HG03432 (cell line): ENCODE measurements around the gene YIPF2.
"Not testable (repeated sequence)": the region's sequence is repeated elsewhere in the genome, so short reads cannot be mapped to it uniquely, and the experiment has no call there.

Experiments
- ATAC-seq: cut with Tn5 transposase; IDR thresholded peaks from one replicate; pipeline ENCODE4 v1.9.1; 2021; ENCODE audit warnings: mild to moderate bottlenecking, moderate library complexity; ENCODE audit not compliant: unreplicated experiment

YIPF2 gene

DNA sequence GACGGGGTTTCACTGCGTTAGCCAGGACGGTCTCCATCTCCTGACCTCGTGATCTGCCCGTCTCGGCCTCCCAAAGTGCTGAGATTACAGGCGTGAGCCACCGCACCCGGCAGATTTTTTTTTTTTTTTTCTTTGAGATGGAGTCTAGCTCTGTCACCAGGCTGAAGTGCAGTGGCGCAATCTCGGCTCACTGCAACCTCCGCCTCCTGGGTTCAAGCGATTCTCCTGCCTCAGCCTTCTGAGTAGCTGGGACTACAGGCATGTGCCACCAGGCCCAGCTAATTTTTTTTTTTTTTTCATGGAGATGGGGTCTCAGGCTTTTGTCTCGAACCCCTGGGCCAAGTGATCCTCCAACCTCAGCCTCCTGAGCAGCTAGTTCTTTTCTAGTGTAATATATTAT is 13.2 kb upstream of the YIPF2 start:
- not testable (repeated sequence) for ATAC-seq

DNA sequence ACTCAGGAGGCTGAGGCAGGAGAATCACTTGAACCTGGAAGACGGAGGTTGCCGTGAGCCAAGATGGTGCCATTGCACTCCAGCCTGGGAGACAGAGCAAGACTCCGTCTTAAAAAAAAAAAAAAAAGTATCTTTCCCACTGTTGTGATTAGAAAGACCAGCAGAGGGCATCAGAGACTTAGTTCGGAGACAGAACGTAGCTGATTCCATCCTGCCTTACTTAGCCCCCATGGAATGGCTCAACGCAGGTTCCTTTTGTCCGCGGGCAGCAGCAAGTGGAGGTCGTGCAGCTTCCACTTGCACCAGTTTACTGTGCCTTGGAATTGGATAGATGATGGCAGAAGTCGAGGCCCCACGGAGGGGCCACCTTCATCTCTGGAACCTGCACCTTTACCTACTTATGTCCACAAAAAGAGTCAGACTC is 8.2 kb upstream of the YIPF2 start:
- ATAC-seq: no peak

DNA sequence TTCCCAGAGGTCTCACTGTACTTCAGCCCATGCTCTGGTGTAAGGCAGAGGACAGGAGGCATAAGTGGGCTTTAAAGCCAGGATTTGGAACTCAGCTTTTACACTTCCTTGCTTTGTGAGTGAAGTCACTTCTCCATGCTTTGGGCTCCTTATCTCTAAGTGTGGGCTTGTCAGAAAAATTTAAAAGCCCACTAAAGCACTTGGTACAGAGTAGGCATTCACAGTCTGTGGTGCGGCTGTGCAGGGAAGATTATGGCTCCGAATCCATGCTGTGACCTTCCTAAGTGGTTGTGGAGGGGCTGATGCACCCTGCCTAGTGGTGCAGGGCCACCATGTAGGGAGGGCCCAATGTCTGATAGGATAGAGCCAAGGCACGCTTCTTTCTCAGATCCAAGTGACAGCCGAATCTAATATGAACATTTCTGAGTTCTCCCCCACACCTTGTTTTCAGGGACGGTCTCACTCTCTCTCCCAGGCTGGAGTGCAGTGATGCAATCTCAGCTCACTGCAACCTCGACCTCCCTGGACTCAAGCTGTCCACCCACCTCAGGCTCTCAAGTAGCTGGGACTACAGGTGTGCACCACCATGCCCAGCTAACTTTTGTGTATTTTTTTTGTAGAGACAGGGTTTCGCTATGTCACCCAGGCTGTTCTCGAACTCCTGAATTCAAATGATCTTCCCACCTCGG is 7.1 kb upstream of the YIPF2 start:
- no peak for ATAC-seq

DNA sequence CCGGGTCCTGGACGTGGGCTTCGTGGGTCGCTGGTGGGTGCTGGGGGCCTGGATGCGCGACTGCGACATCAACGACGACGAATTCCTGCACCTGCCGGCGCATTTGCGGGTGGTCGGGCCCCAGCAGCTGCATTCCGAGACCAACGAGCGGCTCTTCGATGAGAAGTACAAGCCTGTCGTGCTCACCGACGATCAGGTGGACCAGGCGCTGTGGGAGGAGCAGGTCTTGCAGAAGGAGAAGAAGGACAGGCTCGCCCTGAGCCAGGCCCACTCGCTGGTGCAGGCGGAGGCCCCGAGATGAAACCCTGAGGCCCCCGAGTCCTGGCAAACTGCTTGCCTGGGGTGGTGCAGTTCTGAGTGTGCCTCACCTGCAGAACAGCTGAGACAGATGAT is 959 bp upstream of the YIPF2 start:
- ATAC-seq: no peak

DNA sequence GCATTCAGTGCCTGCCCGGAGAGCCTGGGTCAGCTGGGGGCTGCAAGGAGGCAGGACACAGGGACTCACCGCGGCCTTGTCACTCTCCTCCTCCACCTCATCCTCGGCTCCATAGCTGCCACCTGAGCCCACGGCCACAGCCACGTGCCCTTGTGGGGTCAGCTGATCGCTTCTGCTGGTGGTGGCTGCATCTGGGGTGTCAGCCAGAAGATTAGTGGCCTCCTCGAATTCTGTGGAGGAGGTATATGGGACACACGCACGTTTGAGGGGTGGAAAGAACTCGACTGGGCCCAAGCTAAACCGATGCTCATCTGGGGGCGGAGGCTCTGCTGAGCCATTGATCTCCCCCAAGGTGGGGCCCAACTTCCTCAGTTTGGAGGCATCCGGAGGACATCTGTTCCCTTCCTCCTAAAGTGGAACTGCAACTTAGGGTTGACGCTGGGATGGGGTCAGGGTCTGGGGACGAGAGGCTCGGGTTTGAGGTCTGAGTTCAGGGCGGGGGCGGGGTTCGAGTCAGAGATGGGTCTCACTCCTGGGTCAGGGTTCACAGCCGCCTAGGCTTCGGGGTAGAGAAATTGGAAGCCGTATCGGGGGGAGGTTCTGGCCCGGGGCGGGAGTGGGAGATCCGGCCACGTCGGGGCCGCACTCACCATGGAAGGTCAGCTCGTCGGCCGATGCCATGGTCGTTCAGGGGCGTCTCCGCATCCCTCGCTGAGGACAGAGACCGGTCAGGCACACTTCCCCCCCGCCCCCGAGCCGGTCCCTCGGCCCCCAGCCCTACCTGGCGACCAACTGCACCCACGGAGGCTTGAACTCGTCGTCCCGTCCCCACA is 493 bp downstream of the YIPF2 start:
- ATAC-seq: peak; percentile 11

DNA sequence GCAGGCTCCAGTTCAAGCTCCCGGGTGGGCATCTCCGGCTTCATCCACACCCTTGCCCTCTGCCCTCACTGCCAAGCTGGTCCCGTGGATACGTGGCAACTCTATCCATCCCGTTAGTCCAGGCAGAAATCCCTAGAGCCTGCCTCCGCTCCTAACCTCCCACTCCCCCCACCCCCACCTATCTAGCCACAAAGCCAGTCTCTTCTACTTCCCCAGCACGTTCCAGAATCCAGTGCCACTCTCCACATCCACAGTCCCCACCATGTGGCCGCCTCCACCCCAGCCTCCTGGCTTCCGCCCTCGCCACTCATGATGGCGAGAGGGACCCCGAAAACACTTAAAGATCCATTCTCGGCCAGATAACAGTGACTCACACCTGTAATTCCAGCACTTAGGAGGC is 3.8 kb downstream of the YIPF2 start:
- ATAC-seq: no peak

DNA sequence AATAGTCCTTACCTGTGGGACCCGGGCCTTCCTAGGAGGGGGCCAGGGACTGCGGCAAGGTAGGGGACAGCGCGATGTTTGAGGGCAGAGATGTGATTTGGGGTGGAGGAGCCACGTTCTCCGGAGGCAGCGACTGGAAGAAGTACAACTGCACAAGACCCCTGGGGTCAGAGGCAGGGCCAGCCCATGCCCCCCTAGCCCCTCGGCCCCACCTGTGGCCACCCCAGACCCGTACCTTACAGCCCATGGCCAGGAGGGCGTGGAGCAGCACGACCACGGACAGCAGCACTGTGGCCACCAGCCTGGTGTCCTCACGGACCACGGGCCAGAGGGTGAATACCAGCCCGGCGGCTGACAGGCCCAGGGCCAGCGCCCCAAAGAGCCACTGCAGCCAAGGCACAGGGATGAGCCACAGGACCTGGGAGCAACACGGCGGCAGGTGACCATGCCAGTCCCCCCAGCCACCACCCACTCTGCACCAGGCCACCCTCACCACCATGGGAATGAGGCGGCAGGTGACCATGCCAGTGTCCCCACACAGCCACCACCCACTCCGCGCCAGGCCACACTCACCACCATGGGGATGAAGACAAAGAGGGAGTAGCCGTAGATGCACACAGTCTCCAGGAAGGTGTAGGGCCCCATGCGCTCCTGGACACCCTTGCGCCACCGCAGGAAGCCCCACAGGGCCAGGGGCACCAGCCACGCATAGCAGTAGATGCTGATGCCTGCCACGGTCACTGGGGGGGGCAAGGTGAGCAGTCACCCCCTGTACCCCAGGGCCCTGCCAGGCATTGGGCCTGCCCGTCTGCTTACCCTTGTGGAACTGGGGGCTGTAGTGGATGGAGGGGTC is 5.0 kb downstream of the YIPF2 start:
- ATAC-seq: no peak

DNA sequence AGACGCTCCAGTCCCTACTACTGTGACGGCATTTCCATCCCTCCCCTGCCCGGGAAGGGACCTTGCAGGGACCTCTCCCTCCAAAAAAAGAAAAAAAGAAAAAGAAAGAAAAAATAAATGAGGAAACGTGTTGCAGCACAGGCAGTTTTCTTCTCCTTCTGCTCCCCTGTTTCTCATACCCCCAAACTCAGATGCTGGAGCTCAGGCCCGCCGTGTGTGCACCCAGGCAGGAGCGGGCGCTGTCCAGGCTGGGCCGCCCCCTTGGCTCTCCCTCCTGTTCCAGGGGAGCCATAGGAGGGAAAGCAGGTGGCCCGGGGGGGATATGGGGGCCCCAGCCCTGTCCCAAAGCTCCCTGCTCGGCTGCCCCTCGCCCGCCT is 5.8 kb downstream of the YIPF2 start:
- no peak for ATAC-seq

DNA sequence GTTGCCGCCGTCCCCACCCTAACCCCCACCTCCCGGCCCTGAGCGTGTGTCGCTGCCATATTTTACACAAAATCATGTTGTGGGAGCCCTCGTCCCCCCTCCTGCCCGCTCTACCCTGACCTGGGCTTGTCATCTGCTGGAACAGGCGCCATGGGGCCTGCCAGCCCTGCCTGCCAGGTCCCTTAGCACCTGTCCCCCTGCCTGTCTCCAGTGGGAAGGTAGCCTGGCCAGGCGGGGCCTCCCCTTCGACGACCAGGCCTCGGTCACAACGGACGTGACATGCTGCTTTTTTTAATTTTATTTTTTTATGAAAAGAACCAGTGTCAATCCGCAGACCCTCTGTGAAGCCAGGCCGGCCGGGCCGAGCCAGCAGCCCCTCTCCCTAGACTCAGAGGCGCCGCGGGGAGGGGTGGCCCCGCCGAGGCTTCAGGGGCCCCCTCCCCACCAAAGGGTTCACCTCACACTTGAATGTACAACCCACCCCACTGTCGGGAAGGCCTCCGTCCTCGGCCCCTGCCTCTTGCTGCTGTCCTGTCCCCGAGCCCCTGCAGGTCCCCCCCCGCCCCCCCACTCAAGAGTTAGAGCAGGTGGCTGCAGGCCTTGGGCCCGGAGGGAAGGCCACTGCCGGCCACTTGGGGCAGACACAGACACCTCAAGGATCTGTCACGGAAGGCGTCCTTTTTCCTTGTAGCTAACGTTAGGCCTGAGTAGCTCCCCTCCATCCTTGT is 6.4 kb downstream of the YIPF2 start:
- no peak for ATAC-seq

DNA sequence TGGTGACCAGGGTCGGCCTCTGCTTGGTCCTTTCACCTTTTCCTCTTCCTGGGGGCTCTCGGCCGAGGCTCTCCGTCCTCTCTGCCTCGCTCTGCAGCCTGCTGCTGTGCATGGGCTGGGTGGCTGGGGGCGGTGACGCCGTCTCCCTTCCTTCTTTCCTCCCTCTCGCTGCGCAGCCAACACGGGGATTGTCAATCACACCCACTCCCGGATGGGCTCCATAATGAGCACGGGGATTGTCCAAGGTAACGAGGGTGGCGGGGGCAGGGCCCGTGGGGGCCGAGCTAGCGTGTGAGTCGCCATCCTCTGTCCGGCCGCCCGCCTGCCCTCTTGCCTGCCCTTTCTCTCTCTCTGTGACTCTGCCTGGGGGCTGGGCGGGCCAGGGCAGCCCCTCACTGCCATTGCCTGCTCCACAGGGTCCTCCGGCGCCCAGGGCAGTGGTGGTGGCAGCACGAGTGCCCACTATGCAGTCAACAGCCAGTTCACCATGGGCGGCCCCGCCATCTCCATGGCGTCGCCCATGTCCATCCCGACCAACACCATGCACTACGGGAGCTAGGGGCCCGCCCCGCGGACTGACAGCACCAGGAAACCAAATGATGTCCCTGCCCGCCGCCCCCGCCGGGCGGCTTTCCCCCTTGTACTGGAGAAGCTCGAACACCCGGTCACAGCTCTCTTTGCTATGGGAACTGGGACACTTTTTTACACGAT is 7.1 kb downstream of the YIPF2 start:
- ATAC-seq: no peak

DNA sequence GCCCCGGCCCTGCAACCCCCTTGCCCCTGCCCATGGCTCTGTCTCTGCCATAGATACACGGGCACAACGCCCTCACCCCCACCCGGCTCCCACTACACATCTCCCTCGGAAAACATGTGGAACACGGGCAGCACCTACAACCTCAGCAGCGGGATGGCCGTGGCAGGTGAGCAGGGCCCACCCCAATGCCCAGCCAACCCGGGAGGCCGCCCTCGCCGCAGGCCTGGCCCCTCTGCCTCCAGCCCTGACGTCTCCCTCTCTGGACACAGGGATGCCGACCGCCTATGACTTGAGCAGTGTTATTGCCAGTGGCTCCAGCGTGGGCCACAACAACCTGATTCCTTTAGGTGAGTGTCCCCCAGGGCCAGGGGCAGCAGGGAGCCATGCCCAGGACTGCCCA is 7.7 kb downstream of the YIPF2 start:
- ATAC-seq: no peak

DNA sequence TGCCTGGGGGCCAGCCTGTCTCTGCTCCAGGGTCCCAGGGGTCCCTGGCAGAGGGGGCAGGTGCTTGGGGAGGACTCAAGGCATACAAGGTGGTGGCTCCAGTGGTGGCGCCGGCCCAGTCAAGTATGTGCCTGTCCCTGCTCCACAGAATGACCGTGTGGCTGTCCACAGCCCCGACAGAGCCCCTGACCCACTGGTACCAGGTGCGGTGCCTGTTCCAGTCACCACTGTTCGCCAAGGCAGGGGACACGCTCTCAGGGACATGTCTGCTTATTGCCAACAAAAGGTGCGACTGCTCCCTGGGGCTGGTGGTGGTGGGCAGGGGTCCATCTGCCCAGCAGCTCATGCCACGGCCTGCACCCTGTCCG is 8.2 kb downstream of the YIPF2 start:
- ATAC-seq: no peak

DNA sequence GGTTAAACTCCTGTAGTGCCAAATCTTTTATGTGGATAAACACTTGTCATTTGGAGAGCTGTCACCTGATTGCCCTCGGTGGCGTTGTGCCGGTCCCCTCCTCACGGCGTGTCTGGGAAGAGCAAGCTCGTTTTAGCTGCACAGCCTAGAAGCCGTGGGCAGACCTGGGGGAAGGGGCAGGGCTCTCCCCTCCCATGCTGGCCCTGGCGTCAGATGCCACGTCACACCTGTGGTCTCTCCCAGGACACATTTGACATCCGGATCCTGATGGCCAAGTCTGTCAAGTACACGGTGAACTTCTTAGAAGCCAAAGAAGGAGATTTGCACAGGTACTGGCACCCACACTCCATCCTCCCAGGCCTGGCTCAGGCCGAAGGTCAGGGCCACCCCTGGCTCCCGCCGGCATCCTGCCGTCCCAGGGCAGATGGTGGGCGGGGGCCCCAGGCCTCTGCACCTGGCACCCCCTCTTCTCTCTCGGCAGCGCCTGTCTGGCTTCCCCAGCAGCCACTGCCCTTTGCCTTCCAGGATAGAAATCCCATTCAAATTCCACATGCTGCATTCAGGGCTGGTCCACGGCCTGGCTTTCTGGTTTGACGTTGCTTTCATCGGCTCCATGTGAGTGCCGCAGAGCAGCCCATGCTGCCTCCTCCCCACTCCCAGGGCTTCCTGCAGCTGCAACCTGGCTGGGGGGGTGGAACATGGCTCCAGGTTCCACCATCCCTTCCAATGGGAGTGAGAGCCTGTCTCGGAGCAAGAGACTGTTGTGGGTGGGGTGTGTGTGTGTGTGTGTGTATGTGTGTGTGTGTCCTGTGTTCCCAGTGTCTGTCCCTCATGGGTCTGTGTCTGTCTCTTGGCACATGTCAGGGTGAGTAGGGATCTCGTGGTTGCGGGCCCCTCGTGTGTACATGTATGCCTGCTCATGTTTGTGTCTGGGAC is 8.8 kb downstream of the YIPF2 start:
- no peak for ATAC-seq

DNA sequence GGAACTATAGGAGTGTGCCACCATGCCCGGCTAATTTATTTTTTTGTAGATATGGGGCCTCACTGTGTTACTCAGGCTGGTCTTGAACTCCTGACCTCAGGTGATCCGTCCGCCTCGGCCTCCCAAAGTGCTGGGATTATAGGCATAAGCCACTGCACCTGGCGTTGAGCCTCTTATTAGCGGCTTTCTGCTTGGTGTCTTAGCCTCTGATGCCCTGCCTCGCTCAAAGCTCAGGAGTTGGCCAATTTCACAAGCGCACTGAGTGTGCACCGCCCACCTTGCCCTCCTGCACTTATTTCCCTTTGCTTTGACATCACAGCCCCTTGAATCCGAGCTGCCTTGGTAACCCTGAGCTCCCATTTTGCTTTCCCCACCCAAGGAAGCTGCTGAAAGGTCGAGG is 10.1 kb downstream of the YIPF2 start:
- no peak for ATAC-seq

DNA sequence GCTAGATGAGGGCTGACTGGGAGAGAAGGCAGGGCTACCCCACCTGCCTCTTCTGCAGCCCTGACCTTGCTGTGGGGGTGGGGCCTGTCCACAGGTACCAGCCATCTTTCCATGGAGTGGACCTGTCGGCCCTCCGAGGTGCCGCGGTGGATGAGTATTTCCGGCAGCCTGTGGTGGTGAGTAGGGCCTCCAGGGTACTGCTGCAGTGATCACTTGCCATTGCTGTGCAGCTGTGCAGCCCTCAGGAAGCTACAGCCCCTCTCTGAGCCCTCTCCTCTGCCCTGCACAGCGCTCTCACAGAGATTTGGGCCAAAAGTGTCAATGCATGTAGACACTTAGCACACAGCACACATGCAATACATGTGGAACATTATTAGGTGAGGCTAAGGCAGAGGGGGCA is 11.8 kb downstream of the YIPF2 start:
- ATAC-seq: no peak

DNA sequence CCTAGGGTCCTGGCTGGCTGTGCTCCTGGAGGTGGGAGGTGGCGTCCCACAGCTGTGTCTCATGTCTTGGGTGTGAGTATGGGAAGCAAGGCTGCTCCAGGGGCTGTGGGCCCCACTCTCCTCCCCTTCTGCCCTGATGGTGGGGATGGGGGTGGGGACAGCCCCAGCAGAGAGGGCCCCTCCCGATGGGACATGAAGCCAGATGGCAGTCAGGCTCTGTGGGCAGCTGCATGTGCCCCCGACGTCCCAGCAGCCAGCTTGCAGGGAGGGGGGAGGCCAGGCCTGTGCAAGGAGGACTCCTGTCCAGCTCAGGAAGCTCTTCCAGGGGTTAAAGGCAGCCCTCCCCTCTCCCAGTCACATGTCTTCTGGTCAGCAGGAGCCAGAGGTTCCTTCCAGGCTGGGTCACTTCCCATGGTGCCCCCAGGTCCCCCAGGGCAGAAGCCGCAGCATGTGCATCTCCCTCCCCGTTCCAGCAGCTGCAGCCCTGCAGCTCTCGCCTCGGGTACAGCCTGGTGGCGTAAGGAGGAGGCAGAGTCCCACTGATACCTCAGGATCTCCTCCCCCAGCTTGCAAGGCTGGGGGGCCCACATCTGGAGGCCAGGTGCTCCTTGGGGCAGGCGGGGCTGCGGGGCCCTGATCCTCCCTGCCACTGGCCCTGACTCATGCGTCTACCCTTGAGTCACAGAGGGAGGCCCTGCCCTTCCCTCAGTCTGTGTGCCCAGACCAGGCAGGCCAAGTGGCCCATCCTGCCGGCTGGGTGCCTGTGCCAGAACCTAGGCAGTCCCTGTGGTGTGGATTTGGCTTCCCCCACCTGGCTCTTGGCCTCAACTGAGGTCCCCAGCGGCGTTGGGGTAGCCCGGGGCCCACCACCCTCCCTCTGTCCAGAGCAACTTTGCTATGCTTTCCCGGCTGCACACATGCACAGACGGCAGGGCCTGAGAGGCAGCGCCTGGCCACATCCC is 13.0 kb downstream of the YIPF2 start:
- ATAC-seq: no peak

DNA sequence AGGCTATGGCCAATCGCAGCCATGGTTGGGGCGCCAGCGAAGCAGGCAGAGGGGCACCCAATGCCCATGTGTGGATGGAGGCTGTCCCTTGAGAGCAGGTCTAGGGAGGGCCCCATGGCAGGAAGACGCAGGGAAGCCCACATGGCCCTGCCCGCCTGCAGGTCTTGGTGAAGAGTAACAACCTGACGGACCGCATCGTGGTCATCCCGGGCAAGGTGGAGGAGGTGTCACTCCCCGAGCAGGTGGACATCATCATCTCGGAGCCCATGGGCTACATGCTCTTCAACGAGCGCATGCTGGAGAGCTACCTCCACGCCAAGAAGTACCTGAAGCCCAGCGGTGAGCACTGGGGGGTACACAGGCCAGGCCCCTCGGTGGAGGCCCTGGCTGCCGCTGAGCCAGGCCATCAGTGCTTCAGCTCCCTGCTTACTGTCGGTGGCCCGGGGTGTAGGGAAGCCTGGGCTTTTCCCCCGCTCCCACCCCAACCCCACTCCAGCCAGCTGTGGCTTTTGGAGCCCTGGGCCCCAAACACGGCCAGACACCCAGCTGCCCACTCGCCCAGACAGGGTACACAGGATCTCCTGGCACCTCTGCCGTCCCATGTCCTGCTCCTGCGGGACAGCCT is 14.6 kb downstream of the YIPF2 start:
- no peak for ATAC-seq

DNA sequence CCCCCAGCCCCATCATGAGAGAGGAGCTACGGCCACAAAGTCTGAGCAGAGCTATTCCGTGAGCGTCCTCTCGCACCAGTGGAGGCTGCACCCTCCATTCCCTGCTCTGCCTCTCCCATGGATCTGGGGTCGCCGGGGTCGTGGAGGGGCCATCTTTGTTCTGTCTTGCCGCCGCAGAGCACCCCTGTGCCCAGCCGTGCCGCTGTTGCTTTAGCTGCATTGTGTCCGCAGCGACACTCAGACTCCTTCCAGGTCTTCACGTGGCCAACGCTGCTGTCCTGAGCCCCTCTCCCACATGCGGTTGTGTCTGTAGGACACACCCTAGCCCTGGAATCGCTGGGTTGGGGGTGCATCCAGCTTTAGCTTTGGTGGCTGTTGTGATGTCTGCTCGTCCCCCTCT is 15.8 kb downstream of the YIPF2 start:
- ATAC-seq: no peak
